ENCODE results near the gene CCDC85B.

The CCDC85B gene

DNA sequence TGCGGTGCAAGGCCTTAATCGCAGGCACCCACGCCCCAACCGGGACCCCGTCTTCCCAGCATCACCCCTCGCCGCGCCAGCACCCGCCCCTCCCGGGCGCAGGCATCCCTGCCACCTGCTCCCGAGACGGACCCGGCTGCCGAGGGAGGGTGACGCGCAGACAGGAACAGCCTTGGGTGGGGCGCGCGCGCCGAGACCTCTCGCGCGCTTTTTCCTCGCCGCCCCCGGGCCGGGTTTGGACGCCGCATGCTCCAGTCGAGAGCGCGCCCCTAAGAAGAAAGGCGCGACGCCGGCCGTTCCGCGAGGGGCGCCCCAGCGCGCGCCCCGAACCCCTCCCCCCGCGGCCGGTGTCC lies 33.0 kb upstream of the CCDC85B start:
- DNase-seq: peak in 26 of 56 donors; percentile 40 to 82 (median 62)

GRCh38 chr11:65857853-65858680 lies 32.4 kb upstream of the CCDC85B start, which contains the start of gene CFL1:
CFL1 (minus strand) TSS chr11:65858180; CDS start chr11:65858099, 81 bp downstream.
- DNase-seq: peak; percentile 76 to 99 (median 96)

DNA sequence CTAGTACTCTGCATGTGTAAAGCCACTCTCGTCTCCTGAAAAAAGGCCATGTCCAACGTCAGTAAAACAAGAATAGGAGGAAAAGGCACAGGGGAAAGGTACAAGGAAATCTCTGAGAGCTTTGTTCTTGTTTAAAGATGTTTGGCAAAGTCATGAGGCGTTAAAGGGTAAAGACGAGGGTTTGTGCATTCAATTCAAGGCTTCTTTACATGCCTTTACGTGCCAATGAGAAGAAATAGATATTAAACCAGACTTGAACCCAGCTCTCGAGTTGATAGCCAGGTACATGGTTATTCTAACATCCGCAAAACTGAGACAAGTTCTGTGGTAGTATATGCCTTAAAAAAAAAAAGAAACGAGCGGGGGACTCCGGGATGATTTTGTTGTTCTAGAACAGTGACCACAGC lies 31.8 kb upstream of the CCDC85B start:
- DNase-seq: no peak

- peak in 55 of 56 donors; percentile 58 to 99 (median 93) for DNase-seq
These were observed 31.2 kb upstream of the CCDC85B start for GRCh38 chr11:65859095-65859811.

- peak in 9 of 56 donors; percentile 63 to 78 (median 72) for DNase-seq
These were observed 30.6 kb upstream of the CCDC85B start for GRCh38 chr11:65859812-65860277.

- DNase-seq: peak in 54 of 56 donors; percentile 50 to 94 (median 86)
These were observed 30.0 kb upstream of the CCDC85B start, which contains the start of gene MUS81 for GRCh38 chr11:65860278-65861164. MUS81 (plus strand) TSS chr11:65860433; CDS start chr11:65860754, 321 bp downstream.

DNA sequence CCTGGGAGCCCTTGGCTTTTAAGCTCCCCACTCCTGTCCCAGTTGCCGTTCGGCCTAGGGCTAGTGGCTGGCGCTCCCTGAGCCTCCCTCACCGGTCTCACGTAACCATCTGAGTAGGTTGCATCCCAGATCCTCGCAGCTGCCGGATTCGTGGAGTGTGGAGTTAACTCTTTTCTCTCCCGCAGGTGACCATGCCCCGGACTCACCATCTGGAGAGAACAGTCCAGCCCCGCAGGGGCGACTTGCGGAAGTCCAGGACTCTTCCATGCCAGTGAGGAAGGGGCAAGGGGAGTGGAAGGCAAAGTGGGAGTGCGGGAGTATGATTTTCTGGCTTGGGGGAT lies 29.3 kb upstream of the CCDC85B start:
- no peak for DNase-seq

- peak in 1 of 56 donors; percentile 76 for DNase-seq
These were observed 28.8 kb upstream of the CCDC85B start for GRCh38 chr11:65861533-65862183.

GRCh38 chr11:65862191-65862735 lies 28.2 kb upstream of the CCDC85B start:
- DNase-seq: no peak

DNA sequence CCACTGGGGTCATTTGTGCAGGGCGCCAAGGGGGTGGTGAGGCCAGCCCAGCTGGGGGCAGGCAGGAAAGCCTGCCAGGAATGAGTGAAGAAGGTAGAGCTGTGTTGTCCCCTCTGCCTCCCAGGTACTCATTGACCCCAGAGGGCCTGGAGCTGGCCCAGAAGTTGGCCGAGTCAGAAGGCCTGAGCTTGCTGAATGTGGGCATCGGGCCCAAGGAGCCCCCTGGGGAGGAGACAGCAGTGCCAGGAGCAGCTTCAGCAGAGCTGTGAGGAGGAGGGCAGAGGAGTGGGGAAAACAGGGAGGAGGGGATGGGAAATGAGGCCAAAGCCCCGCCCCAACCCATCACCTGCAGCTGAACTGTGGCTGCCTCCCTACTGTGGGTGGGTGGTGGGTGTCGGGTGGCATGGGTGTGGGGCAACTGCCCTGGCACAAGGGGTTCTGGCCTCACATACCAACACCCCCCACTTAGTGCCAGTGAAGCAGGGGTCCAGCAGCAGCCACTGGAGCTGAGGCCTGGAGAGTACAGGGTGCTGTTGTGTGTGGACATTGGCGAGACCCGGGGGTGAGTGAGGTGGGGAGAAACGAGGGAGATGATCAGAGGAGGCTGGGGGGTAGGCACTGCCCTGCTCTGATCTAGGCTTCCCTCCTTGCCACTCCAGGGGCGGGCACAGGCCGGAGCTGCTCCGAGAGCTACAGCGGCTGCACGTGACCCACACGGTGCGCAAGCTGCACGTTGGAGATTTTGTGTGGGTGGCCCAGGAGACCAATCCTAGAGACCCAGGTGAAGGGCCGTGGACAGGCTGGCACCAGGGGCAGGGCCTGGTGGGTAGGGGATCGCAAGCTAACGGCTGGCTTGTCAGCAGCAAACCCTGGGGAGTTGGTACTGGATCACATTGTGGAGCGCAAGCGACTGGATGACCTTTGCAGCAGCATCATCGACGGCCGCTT lies 27.3 kb upstream of the CCDC85B start:
- DNase-seq: no peak

- no peak for DNase-seq
These were observed 26.4 kb upstream of the CCDC85B start for GRCh38 chr11:65863889-65864705.

GRCh38 chr11:65864706-65865471 lies 25.6 kb upstream of the CCDC85B start:
- DNase-seq: no peak

GRCh38 chr11:65865550-65866172 lies 24.8 kb upstream of the CCDC85B start:
- DNase-seq: no peak

DNA sequence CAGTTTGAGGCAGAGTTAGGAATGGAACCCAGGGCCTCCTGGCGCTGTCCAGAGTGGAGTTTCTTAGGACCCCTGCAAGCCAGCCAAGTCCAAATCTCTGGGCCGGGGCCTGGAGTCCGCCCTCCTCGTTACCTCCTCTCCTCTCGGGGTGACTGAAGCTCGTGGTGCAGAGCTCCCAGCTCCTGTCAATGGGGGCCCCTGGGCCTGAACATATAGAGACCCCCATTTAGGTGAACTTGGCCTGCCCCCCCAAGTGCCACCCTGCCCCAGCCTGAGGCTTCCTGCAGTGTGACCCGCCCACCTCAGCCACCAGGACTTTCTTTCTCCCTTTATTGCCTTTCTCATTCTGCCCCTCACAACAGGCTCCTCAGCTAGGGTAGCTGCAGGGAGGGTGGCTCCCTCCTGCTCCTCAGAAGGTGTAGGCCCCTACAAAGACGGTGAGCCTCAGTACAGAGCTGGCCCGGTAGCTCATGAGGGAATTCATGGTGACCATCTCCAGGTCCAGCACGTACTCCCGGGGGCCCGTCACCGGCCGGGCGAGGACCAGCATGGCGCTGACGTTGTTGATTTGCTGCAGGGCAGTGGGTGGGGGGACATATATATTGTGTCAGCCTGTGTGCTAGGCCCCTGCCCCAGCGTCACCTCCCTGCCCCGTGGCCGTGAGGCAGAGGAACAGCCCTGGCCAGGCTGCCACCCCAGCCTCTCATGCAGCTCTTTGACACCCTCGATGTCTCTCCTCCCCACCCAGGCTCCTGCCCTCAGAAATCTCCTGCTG lies 23.8 kb upstream of the CCDC85B start:
- no peak for DNase-seq

DNA sequence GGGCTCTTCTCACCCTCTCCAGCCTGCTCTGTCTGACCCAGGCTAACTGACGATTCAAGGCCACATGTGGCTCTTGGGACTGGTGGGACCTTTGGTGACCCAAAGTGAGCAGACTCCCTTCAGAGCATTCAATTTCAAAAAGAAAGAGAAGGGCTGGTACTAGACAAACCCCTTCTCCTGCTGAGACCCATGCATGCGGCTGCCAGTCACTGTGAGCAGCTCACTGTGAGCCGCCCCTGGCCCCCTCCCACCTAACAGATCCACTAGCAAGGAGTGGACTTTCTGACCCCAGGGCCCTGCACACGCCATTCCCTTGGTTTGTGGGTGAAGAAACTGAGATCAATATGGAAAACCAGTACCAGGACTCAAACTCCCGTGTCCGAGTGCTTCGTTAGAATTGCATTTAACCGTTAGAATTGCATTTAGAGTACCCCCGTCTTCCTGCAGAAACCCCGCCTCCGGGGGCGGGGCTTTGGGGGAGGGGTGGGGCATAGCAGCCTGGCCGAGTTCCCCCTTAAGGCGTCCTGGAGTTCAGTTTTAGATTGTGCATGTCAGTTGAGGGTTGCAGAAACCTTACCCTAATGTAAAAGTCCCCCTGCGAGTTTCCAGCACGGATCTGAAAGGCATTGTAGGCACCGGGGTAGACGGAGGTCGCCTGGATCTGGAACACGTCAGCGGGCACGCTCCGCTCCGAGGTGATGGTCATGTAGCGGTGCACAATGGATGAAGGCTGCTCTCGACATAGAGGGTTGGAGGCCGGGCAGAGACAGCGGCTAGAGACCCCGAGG lies 23.0 kb upstream of the CCDC85B start:
- DNase-seq: no peak

All from amygdala (tissue), 56 donors.